COLO668 (cell line): ENCODE results near the gene C13orf42.

Source experiments
- DNase-seq: peaks from one replicate; lab custom pipeline; 2025; ENCODE audit not compliant: unreplicated experiment; lab: John Stamatoyannopoulos, UW

The C13orf42 gene

DNA sequence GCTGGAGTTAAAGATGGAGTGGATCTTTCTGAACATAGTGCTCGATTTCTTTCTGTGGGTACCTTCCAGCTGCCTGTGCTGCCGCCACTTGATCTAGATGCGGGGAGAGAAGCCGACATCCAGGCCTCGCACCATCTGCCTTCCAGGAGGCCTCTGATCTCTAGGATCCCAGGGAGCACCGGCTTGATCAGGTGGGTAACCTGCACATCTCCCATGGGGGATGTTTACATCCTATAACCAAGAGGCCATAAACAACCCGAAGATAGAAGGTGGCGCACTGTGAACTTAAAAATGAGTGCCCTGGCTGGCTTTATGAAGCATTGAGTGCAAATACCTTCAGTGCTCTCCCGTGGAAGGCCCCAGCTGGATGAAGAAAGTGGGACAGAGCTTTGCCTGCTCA is at the start of gene C13orf42:
C13orf42 (minus strand) TSS at position 101 of the 400 bp plus-strand sequence; CDS start at position 36, 65 bp downstream.
- no peak for DNase-seq

DNA sequence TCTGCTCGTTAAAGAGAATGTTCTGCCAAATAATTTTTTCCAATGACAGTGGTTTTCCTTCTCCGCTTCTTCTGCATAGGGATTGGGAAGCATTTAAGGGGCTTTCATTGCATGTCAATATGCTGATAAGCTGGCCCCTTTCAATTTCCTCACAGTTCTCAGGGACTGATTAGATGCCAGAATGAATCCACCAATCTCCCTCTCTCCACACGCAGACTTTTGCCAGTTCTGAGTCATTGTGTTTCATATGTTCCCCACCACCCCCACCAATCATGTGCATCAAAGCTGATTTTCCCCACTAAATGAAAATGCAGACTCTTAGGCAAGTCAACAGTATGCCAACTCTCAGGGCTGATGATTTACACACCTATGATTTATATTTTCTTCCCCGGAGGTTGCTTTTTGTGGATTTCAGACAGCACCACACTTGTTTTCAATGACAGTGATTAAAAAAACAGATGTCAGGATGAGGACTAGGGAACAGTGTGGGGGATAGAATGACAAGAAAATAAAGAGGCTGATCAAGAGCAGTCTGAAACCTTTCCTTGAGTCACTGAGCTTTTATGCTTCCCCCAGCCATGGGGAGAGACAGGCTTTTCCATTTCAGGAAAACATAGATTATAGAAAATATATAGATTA is 47.9 kb upstream of the C13orf42 start:
- no peak for DNase-seq

DNA sequence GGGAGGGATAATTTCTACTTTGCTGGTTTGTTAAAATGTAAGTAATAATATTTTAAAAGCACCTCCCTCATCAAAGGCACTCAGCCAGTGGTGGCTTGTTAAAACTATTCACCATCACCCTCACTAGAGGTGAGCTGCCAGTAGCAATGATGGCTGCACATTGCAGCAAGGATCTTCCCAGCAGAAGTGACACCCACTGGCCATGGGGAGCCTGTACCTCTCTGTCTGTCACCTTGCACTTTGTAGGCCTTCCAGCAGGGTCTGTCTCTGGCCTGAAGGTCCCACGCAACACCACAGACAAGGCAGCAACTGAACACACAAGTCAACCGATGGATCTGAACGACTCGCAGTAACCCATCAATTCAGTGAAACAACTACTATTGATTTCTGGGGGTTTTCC is 47.3 kb upstream of the C13orf42 start:
- DNase-seq = no peak

DNA sequence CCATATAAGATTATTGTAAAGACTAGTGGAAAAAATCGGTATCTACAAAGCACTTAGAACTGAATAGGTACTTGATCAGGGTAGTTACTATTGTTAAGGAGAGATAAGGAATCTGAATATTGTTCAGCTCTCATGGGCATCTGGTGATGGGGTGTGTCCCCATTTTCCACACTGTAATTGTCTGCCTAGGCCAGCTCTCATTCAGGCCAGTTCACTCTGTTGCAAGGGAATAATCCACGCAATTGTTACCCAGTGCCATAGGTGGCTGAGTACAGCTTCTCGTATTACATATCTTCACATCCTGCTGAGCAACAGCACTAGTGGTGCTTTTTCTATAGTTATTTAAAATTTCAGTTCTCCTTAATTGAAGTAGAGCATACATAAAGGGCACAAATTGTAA is 45.6 kb upstream of the C13orf42 start:
- DNase-seq = peak; percentile 37

DNA sequence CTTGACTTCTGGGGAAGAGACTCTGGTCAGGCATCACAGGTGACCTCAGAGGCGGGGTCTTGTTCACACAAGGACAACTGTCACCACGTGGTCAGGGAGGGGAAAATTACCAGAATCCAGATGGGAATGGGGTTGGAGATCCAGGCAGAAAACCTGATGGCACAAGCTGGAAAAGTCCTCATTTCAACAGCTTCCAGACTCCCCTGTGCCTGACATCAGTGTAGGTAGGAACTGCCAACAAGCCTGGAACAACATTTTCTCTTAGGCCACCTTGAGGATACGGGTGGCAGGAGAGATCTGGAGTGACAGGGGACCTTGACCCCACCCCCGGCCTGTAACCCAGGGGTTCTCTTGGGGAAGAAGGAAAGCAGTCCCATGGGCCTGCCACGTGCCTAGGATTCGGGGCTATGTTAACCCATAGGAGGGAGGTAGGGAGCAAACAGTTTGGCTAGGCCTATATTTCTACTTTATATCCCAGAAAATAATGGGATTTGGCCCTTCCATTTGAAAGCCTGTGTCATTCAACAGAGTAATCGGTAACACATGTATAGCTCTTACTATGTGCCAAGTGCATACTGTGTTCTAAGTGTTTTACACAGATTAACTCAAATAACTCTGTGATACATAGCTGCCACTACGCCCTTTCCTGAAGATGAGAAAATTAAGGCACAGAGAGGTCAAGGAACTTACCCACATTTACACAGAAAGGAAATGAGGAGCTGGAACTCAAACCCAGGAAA is 44.9 kb upstream of the C13orf42 start:
- no peak for DNase-seq

DNA sequence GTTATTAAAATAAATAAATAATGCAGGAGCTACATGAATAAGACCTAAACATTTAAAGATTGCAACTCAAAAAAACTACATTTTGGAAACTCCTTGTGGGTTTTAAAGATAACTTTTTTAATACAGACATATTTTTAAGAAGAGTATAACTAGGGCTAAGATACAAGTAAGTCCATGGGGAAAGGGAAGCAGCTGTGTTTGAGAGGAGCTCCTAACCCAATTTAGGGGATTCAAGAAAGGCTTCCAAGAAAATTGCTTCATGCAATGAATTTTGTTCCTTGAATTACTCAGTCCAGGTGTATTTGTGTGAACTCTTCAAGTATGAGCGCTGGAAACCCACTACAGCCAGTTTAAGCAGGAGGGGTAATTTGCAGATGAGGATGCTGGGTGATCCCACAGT is 44.1 kb upstream of the C13orf42 start:
- no peak for DNase-seq

DNA sequence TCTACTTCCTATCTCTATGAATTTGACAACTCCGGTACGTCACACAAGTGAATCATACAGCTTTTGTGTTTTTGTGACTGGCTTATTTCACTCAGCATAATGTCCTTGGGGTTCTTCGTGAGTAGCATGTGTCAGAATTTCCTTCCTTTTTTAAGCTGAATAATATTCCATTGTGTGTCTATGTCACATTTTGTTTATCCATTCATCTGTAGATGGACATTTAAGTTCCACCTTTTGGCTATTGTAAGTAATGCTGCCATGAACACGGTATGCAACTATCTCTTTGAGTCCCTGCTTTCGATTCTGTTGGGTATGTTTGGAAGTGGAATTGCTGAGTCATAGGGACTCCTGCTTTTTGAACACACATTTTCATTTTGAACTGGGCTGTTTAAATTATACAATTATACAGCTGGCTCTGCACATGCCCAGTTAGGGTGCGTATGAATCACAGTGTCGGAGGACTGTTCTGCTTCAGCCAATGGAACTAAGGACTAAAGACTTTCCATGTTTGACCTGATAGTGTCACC is 43.0 kb upstream of the C13orf42 start:
- no peak for DNase-seq

DNA sequence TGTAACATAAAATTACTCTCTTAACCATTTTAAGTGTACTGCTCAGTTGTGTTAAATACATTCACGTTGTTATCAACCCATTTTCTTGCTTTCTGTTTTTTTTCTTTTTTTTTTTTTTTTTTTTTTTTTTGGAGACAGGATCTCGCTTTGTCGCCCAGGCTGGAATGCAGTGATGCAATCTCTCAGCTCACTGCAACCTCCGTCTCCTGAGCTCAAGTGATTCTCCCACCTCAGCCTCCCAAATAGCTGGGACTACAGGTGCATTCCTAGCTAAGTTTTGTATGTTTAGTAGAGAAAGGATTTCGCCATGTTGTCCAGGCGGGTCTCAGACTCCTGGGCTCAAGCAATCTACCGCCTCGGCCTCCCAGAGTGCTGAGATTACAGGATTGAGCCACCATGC is 42.5 kb upstream of the C13orf42 start:
- DNase-seq = no peak

DNA sequence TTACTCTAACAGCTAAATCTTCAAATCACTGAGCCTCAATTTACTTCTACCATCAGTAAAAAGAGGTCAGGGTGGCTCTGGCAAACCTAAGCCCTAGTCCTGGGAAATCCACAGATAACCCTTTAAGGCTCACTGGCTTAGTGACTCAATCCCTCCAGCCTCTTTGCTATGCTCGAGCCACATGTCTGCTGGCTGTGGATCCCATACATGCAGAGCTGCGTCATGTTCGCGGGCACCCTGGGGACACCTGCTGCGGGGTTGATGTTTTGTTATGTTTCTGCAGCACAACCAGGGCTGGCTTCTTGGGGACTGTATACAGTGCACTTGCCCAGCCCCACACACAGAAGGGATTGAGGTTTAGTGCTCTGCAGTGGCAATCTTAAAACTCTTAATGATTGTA is 41.6 kb upstream of the C13orf42 start:
- DNase-seq = no peak

DNA sequence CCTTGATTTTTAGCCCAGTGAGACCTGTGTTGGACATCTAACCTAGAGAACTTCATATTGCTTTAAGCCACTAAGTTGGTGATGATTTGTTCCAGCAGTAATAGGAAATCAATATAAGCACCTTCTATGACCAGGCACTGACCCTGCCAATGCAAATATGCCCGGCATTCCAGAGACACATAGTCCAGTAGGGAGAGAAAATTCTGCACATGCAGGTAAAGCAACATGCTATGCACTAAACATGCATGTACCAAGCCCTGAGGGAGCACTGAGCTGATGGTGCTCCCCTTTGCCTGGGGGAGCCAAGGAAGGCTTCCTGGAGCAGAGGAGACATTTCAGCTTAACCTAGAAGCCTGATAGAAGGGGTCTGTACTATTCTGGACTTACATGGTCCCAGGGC is 40.4 kb upstream of the C13orf42 start:
- no peak for DNase-seq

DNA sequence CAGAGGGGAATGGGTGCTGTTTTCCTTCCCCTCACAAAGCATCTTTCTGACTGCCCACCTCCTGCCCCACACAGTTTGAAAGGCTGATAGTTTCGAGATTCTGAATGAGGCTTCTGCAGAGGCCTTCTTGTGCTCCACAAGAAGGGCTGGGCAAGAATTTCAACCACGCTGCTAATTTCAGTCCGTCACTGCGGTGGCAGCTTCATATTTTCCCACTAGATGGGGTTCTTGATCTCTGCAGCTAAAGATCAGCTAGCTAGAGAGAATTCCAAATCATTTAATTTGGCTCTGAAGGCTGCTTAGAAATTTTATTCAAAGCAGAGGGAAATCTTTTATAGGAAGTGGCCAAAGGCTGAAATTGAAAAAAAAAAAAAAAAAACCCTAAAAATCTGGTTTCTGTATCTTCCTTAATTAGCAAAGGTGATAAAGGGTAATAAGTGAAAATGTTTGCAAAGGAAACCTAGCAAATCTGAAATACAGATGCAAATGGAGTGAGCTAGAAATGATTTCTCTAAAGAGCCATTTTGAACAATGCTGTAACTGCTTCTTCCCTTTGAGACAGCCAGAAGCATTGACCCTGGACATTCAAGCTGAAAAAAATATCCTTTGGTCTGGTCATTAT is 38.0 kb upstream of the C13orf42 start:
- DNase-seq = no peak

DNA sequence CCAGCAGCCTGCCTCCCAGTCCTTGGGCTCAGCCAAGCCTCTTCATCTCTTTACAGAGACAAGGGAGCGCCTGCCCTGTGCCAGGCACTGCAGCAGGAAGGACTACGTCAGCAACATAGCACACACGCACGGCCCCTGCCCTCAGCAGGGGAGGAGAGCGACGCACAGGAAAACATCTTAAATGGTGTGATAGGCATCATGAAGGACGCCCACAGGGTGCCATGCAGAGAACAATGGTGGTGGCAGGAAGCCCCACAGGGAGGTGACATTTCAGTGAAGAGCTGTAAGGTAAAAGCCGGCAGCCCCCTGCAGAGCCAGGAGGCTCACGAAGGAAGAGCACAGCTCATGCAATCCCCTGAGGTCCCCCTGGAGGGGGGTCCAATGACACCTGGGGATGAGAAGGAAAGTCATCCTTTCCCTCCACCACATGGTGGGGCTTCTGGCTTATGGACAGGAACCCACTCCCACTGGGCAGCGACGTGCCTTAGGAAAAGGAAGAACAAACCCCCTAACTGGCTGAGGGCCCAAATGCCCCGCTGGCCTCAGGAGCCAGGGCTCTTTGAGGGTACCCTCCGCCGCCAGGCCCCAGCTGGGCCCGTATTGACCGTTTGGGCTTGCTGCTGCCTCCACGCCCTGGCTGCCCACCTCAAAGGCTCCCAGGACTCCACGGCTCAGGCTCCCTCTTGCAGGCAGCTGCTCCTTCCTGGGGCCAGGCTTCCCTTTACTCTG is 37.3 kb upstream of the C13orf42 start:
- DNase-seq = no peak

DNA sequence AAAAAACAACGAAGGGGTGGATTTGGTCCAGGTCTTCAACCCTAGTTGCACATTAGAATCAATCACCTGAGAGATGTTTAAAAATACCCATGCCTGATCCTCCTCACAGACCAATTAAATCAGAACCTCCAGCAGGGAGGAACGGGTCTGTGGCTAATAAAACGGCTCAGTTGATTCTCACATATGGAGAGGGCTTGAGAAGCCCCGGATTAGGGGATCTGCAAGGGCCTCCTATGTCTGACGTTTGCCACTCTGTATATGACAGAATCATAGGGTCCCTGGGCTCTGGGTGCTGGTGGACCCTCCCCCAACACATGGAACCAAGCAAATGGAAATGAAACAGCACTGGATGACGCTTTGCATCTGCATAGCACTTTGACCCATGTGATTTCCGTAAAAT is 36.7 kb upstream of the C13orf42 start:
- DNase-seq = no peak

DNA sequence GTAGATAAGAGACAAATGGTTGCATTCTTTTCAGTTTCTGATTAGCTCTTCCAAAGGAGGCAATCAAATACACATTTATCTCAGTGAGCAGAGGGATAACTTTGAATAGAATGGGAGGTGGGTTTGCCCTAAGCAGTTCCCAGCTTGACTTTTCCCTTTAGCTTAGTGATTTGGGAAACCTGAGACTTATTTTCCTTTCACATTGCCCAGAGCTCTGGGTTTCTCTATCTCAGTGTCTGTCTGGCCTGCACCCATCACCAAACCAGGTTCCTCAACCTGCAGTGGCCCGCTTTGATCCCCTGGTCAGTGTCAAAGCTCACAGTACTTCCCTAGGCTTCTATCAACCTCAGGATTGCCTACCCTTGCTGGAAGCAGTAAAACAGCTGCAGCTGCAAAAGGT is 35.6 kb upstream of the C13orf42 start:
- no peak for DNase-seq

DNA sequence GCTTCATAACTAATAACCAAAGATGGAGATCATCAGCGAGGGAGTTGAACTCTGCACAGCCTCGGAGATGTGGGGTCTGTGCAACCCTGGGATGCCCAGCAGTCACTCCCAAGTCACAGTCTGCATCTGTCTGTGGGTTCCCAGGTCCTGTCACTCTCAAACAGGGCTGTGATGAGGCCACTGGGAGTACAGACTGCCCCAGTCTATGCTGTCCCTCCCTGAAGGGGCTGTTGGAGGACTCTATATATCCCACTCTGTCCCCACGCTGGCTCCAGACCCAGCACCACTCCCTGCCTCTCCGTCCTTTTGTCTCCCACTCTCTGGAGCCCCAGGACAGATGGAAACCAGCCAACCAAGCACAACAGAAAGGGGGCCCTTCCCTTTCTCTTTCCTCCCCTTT is 26.2 kb upstream of the C13orf42 start:
- no peak for DNase-seq

DNA sequence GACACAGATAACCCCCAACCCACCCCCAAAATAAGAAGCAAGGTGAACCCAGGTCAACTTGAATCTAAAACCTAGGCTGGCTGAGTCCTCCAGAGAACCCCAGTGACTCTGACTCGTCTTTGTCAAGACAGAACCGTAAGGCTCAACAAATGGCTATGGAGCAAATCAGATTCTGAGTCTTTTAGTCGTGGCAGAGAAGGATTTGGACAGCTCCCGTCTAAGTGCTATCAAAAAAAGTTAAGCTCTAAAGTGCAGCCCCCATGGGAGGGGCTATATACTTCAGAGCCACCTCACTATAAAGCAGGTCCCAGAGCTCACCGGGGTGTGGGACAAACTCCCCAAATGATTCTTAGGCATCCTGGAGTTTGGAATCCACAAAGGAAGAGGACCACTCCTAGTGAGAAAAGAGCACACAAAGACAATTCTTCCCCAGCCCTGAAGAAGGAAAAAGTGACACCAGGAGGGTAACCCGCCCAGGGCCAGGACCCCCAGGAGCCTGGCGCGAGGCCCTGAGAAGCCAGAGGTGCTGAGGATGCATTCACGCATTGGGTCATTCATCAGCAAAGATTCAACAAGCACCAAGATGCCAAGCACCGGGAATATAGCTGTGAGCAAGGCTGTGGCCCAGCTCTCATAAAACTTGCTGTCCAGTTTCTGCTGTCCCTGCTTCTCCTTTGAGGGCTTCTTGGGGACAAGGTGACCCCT is 25.4 kb upstream of the C13orf42 start:
- DNase-seq = no peak

DNA sequence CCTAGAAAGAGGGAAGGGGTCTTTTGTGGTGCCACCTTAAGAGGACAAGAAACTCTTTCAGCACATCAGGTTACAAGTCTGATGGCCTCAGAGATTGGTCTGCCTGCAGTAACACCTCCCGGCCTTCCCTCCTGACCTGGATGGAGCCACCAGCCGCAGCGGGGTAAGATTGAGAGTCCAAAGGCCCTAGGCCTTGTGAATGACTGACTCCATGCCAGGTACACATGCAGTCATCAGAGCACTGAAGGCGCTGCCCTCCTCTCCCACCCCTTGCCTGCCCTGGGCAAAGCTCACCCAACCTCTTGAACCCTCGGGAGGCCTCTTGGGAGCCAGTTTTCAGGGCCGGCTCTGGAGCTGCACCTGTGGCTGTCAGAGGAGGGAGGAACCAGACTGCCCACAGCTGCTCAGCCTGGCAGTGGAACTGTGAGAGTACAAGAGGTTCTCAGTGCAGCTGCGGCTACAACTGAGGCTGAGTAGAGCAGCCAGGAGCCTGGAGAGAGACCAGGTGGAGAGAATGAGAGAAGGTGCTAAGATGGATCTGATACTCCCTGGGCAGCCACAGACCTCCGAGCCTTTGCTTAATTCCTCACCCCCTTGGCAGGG is 23.8 kb upstream of the C13orf42 start:
- no peak for DNase-seq

DNA sequence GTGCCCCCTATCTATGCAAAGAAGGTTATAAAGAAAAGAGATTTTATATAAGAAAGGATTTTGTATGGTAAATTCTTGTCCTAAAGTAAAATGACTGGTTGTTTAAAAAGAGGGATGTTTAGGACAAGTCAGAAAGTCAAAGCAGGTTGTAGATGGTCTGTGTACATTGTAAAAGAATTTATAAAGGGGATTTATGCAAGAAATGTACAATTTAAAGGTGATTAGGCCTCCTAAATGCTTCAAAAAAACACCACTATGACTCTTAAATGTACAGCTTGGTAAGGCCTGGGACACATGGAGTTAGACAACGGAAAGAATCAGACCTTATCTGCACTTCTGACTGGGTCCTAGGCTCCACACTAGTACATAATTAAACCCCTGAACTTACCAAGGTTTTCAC is 19.3 kb upstream of the C13orf42 start:
- DNase-seq = no peak

DNA sequence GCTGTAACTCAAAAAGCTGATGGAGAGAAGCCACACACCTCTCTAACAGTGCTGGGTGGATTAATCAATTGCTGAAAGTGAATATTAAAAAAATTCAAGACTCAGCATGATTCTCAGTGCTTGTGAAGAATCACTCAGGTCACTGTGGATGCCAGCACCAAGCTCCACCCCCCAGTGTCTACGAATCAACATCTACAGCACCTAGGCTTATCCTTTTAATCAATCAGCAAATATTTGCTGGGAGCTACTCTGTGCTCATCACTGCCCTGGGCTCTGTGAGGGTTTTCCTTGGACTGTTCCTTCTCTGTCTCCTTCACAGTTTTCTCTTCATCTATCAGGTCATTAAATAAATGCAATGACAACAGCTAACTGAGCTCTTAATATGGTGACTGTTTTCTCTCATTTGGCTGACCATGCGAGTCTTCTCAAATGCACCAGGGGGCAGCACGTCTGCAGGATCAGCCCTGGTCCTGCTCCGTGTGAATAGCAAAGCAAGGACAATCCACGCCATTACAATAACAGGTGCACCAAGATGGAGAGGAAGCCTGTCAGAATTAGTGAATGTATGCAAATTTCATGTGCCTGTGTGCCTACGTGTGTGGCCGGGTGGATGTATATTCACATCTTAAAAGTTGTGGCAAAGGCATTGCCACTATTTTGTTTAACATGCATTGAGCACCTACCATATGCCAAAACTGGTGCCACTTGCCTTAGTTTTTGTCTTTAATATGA is 14.6 kb upstream of the C13orf42 start:
- peak; percentile 81 for DNase-seq
